ENCODE results near the gene HDAC11. TPM values are rescaled to one million over a fixed set of nuclear protein-coding genes. Genes with fewer than 3 reads are reported as not detected.
"Not testable (repeated sequence)": the region's sequence is repeated elsewhere in the genome, so short reads cannot be mapped to it uniquely, and the experiment has no call there.

The HDAC11 gene
- total RNA-seq, 2 experiments from 2014 or later: 0.70 to 1.2 TPM

DNA sequence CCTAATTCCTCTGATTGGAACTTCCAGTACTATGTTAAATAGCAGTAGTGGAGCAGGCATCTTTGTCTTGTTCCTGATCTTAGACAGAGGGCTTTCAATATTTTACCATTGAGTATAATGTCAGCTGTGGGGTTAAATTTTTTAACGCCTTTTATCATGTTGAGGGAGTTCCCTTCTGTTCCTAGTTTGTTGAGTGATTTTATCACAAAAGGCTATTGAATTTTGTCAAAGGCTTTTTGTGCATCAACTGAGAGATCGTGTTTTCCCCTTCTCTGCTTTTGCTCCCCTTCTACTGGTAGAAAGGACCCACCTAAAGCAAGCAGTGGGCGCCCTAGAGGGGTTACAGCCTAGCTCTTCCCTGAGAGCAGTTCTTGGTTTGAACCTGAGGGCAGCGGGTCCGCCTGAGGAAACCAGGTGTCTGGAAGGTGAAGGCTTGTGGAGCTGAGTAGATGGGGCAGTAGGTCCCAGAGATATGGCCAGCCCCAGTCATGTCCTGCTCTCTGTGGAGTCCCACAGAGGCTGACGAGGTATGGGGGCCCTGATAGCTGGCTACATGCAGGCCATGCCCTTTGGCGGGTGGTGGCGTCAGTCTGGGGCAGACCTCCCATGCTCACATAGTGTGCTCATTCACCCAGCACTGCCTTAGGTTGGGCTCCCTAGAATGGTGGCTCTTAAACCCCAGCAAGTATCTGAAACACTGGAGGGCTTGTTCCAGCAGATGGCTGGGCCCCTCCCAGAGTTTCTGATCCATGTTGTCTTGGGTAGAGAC, 11.3 kb downstream of the HDAC11 start:
- CTCF ChIA-PET: interaction anchor here (1.2 to 3.3 kb wide), 3 partner anchors 30 to 167 kb away, joined by 3 to 21 read pairs (median 4); no protein-coding TSS in a partner anchor
- H3K36me3 Mint-ChIP-seq: no peaks in the 10 kb centered on the region
- H3K9me3 Mint-ChIP-seq (ENCODE audit: low read depth): no peaks in the 10 kb centered on the region
- no peaks in the 10 kb centered on the region for H3K4me1 Mint-ChIP-seq
- no peaks in the 10 kb centered on the region for H3K27me3 Mint-ChIP-seq
- no peak overlapping the region for H3K4me3 Mint-ChIP-seq
- DNase-seq: no peak
- ATAC-seq: no peak
- no peak overlapping the region for H3K27ac Mint-ChIP-seq

DNA sequence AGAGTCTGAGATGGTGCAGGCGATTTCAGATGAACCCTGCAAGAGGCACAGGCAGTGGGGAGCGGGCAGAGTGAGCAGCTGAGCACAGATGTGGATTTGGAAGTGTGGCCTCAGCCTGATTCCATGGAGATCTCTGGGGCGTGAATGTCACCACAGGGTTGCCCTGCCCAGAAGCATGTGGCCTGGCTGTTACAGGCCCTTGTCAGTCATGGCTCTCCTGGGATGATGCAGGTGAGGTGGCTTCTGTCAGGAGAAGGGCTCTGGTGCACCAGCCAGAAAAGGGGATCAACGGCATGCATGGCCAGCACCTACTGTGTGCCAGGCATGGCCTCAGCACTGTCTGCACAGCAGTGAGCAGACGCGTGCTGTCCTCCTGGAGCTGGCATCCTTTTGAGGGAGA, 11.9 kb downstream of the HDAC11 start:
- Mint-ChIP-seq H3K36me3 (no peaks in the 10 kb centered on the region), H3K4me3 (no peak overlapping the region), H3K27ac (no peak overlapping the region), H3K4me1 (peaks cover 2% of the 10 kb centered on the region), H3K9me3 (ENCODE audit: low read depth) (no peaks in the 10 kb centered on the region), H3K27me3 (no peaks in the 10 kb centered on the region)
- CTCF ChIA-PET: interaction anchor here (1.4 to 3.3 kb wide), 2 partner anchors 31 to 157 kb away, joined by 3 to 21 read pairs; no protein-coding TSS in a partner anchor
- no peak for DNase-seq
- ATAC-seq: no peak

- no peaks in the 10 kb centered on the region for H3K36me3 Mint-ChIP-seq
- ATAC-seq: no peak
- no peaks in the 10 kb centered on the region for H3K27me3 Mint-ChIP-seq
- H3K4me3 Mint-ChIP-seq: no peak overlapping the region
- no peak overlapping the region for H3K27ac Mint-ChIP-seq
- DNase-seq: no peak
- no peaks in the 10 kb centered on the region for H3K9me3 Mint-ChIP-seq (ENCODE audit: low read depth)
- CTCF ChIA-PET: interaction anchor here (3.3 kb wide), 1 partner anchor 156 kb away, joined by 21 read pairs; no protein-coding TSS in a partner anchor
- H3K4me1 Mint-ChIP-seq: peaks cover 8% of the 10 kb centered on the region
Measured at GRCh38 chr3:13492976-13493866, 13.1 kb downstream of the HDAC11 start.

GRCh38 chr3:13493867-13494441, 13.8 kb downstream of the HDAC11 start:
- no peak overlapping the region for H3K27ac Mint-ChIP-seq
- no peaks in the 10 kb centered on the region for H3K27me3 Mint-ChIP-seq
- no peaks in the 10 kb centered on the region for H3K9me3 Mint-ChIP-seq (ENCODE audit: low read depth)
- DNase-seq (no peak), ATAC-seq (no peak)
- peaks cover 8% of the 10 kb centered on the region for H3K4me1 Mint-ChIP-seq
- no peaks in the 10 kb centered on the region for H3K36me3 Mint-ChIP-seq
- CTCF ChIA-PET: interaction anchor here (1.0 to 7.9 kb wide), 4 partner anchors 8 to 158 kb away, joined by 4 to 322 read pairs (median 5); partner anchors contain the start of gene HDAC11
- H3K4me3 Mint-ChIP-seq: no peak overlapping the region

- no peaks in the 10 kb centered on the region for H3K36me3 Mint-ChIP-seq
- no peaks in the 10 kb centered on the region for H3K9me3 Mint-ChIP-seq (ENCODE audit: low read depth)
- H3K4me1 Mint-ChIP-seq: peaks cover 8% of the 10 kb centered on the region
- CTCF ChIA-PET: interaction anchor here (1.0 to 7.9 kb wide), 5 partner anchors 9 to 157 kb away, joined by 4 to 322 read pairs (median 5); partner anchors contain the start of gene HDAC11
- H3K27ac Mint-ChIP-seq: no peak overlapping the region
- no peaks in the 10 kb centered on the region for H3K27me3 Mint-ChIP-seq
- ATAC-seq: no peak
- no peak overlapping the region for H3K4me3 Mint-ChIP-seq
- no peak for DNase-seq
Measured at GRCh38 chr3:13494463-13495350, 14.6 kb downstream of the HDAC11 start.

GRCh38 chr3:13495351-13495813, 15.3 kb downstream of the HDAC11 start:
- Mint-ChIP-seq H3K4me1 (peaks cover 8% of the 10 kb centered on the region), H3K4me3 (no peak overlapping the region), H3K36me3 (no peaks in the 10 kb centered on the region), H3K27ac (no peak overlapping the region), H3K27me3 (no peaks in the 10 kb centered on the region), H3K9me3 (ENCODE audit: low read depth) (no peaks in the 10 kb centered on the region)
- ATAC-seq (no peak), DNase-seq (no peak)
- CTCF ChIA-PET: interaction anchor here (0.7 to 7.9 kb wide), 6 partner anchors 9 to 404 kb away, joined by 3 to 322 read pairs (median 6); no protein-coding TSS in a partner anchor

- Mint-ChIP-seq H3K4me3 (no peak overlapping the region), H3K27me3 (no peaks in the 10 kb centered on the region), H3K36me3 (no peaks in the 10 kb centered on the region), H3K27ac (no peak overlapping the region), H3K4me1 (peaks cover 8% of the 10 kb centered on the region), H3K9me3 (ENCODE audit: low read depth) (no peaks in the 10 kb centered on the region)
- ATAC-seq: peak; percentile 92
- DNase-seq: peak; percentile 83
- CTCF ChIA-PET: interaction anchor here (0.6 to 7.9 kb wide), 21 partner anchors 10 to 763 kb away, joined by 3 to 322 read pairs (median 5); partner anchors contain the start of gene HDAC11
Measured at GRCh38 chr3:13495921-13496723, 16.0 kb downstream of the HDAC11 start.

DNA sequence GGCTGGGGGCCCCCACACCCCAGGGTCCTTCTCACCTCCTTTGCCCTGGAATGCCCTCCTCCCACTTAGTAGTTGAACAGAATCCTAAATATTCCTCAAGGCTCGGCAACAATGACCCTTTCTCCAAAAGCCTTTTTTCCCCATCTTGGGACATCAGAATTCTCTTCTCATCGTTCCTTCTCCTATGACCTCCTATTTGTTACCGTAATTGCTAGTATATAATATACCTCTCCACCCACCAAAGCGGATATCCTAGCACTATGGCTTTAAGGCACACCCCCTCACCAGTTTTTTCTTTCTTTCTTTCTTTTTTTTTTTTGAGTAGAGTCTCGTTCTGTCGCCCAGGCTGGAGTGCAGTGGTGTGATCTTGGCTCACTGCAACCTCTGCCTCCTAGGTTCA, 16.8 kb downstream of the HDAC11 start:
- Mint-ChIP-seq H3K9me3 (ENCODE audit: low read depth) (no peaks in the 10 kb centered on the region), H3K27ac (no peak overlapping the region), H3K4me1 (peaks cover 8% of the 10 kb centered on the region), H3K4me3 (no peak overlapping the region), H3K27me3 (no peaks in the 10 kb centered on the region), H3K36me3 (no peaks in the 10 kb centered on the region)
- CTCF ChIA-PET: interaction anchor here (0.6 to 7.9 kb wide), 19 partner anchors 10 to 405 kb away, joined by 3 to 322 read pairs (median 5); partner anchors contain the start of gene HDAC11
- ATAC-seq (no peak), DNase-seq (no peak)

DNA sequence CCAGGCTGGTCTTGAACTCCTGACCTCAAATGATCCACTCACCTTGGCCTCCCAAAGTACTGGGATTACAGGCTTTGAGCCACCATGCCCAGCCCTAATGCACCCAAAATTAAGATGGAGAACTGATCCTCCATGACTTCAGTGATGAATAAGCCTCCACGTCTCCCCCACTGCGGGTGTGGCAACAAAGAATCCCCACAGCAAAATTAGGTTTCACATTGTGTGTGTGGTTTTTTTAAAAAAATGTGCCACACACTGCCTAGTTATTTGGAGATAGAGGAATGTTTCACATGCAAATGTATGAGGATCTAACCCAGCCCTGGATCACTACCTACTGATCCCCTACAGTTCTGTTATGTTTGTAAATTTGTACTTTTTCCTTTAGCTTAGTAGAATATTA, 17.3 kb downstream of the HDAC11 start:
- H3K9me3 Mint-ChIP-seq (ENCODE audit: low read depth): no peaks in the 10 kb centered on the region
- CTCF ChIA-PET: interaction anchor here (0.7 to 7.9 kb wide), 7 partner anchors 10 to 388 kb away, joined by 3 to 322 read pairs (median 3); no protein-coding TSS in a partner anchor
- H3K4me3 Mint-ChIP-seq: no peak overlapping the region
- ATAC-seq (no peak), DNase-seq (no peak)
- no peak overlapping the region for H3K27ac Mint-ChIP-seq
- no peaks in the 10 kb centered on the region for H3K36me3 Mint-ChIP-seq
- peaks cover 8% of the 10 kb centered on the region for H3K4me1 Mint-ChIP-seq
- H3K27me3 Mint-ChIP-seq: no peaks in the 10 kb centered on the region

DNA sequence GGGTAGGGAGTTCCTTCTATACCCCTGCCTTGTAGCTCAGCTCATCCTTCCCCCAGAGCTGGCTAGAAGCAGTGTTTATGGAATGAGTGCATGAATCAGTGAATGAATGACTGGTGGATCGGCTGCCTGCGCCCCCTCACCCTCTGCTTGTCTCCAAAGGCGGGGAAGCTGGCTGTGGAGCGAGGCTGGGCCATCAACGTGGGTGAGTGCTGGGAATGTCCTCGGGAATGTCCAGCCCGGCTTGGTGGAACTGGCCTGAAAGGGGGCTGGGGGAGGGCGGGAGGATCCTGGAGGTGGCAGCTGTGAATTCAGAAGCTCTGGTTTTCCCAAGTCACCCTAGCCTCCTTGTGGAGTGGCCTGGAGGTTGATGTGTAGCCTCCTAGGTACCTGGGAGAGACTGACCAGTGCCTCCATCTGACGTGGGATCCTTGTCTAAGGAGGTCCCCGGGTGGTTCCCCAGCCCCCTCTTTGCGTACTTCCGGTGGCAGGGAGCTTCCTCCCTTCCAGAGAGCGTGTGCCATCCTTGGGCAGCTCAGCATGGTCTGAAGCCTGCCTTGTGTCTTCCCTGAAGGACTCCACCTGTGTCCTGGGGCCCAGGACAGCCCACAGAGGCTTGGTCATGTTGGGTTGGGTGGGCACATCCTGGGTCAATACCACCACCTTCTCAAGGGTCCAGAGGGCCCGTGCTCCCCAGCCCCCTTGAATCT, 18.4 kb downstream of the HDAC11 start:
- Mint-ChIP-seq H3K9me3 (ENCODE audit: low read depth) (no peaks in the 10 kb centered on the region), H3K36me3 (no peaks in the 10 kb centered on the region), H3K27me3 (no peaks in the 10 kb centered on the region), H3K4me3 (no peak overlapping the region), H3K4me1 (peaks cover 8% of the 10 kb centered on the region), H3K27ac (no peak overlapping the region)
- no peak for DNase-seq
- ATAC-seq: no peak
- CTCF ChIA-PET: interaction anchor here (0.7 to 7.9 kb wide), 6 partner anchors 11 to 387 kb away, joined by 3 to 322 read pairs (median 3); no protein-coding TSS in a partner anchor

DNA sequence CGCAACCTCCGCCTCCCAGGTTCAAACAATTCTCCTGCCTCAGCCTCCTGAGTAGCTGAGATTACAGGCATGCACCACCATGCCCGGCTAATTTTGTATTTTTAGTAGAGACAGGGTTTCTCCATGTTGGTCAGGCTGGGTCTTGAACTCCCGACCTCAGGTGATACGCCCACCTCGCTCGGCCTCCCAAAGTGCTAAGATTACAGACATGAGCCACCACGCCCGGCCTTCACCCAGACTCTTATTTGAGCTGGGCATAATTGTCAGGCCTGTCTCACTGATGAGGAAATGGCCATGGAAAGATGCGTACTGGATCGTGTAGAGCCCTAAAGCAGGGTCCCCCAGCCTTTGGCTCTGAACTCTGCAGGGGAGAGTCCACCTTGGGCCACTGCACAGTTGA, 19.1 kb downstream of the HDAC11 start:
- not testable (repeated sequence) for H3K9me3 Mint-ChIP-seq (ENCODE audit: low read depth); H3K27ac Mint-ChIP-seq; H3K36me3 Mint-ChIP-seq; H3K27me3 Mint-ChIP-seq; ATAC-seq; H3K4me1 Mint-ChIP-seq; DNase-seq; H3K4me3 Mint-ChIP-seq
- CTCF ChIA-PET: interaction anchor here (1.6 to 7.9 kb wide), 2 partner anchors 12 to 152 kb away, joined by 3 to 322 read pairs; no protein-coding TSS in a partner anchor

Data from activated CD8-positive, alpha-beta memory T cell treated with anti-CD3 and anti-CD28 coated beads, Interleukin-2, amount 10 ng/mL, durations not matched to agents 7 days and 5 days (primary cell).